ENCODE data around the gene AIG1. TPM values are rescaled to one million over a fixed set of nuclear protein-coding genes. Genes with fewer than 3 reads are reported as not detected.

The AIG1 gene, protein sequence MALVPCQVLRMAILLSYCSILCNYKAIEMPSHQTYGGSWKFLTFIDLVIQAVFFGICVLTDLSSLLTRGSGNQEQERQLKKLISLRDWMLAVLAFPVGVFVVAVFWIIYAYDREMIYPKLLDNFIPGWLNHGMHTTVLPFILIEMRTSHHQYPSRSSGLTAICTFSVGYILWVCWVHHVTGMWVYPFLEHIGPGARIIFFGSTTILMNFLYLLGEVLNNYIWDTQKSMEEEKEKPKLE
- total RNA-seq (2016; rRNA removed; fragmentation: Illumina TruSeq; extraction: Trizol) (92.2 and 115 TPM in 2 replicates), polyA plus RNA-seq (2011; rRNA removed) (180 and 197 TPM in 2 replicates), polyA minus RNA-seq (2011; rRNA and poly(A)+ RNA removed; ENCODE audit: low replicate concordance) (20.3 and 109 TPM in 2 replicates), Bru-seq, nascent RNA (percentile 79 among the genes with signal in this experiment), BruChase-seq, experiment 1, labeled RNA remaining after a 6-hour chase (percentile 62 among the genes with signal in this experiment), BruChase-seq, experiment 2, labeled RNA remaining after a 2-hour chase (percentile 71 among the genes with signal in this experiment)
- total RNA-seq (2016; cell fraction: cytosol; rRNA removed; fragmentation: Illumina TruSeq; extraction: Trizol; ENCODE audit: low read depth) = 69.0 and 78.3 TPM in 2 replicates
- 86.4 and 118 TPM in 2 replicates for total RNA-seq (2016; cell fraction: insoluble cytoplasmic fraction; rRNA removed; fragmentation: Illumina TruSeq; extraction: Trizol)
- total RNA-seq (2016; cell fraction: membrane; rRNA removed; fragmentation: Illumina TruSeq; extraction: Trizol) = 94.9 and 96.7 TPM in 2 replicates
- 108 and 110 TPM in 2 replicates for total RNA-seq (2016; cell fraction: nucleus; rRNA removed; fragmentation: Illumina TruSeq; extraction: Trizol)
- polyA plus RNA-seq (2011; cell fraction: cytosol; rRNA removed) = 168 and 200 TPM in 2 replicates
- polyA plus RNA-seq (2011; cell fraction: nucleus; rRNA removed) = 65.3 and 74.7 TPM in 2 replicates
- 127 and 143 TPM in 2 replicates for polyA plus RNA-seq (2012)
- polyA plus RNA-seq (2016; cell fraction: cytosol; fragmentation: Illumina TruSeq; extraction: Trizol; ENCODE audit: low read depth) = 95.4 and 123 TPM in 2 replicates
- 91.2 and 101 TPM in 2 replicates for polyA plus RNA-seq (2016; cell fraction: insoluble cytoplasmic fraction; fragmentation: Illumina TruSeq; extraction: Trizol; ENCODE audit: low read depth)
- 103 and 106 TPM in 2 replicates for polyA plus RNA-seq (2016; cell fraction: membrane; fragmentation: Illumina TruSeq; extraction: Trizol; ENCODE audit: low read depth)
- polyA plus RNA-seq (2016; cell fraction: nucleus; fragmentation: Illumina TruSeq; extraction: Trizol; ENCODE audit: insufficient read depth, low read depth) = 141 and 147 TPM in 2 replicates
- 67.3 and 76.3 TPM in 2 replicates for polyA minus RNA-seq (2011; cell fraction: cytosol; rRNA and poly(A)+ RNA removed)
- 156 and 160 TPM in 2 replicates for polyA minus RNA-seq (2011; cell fraction: nucleus; rRNA and poly(A)+ RNA removed)
- long read RNA-seq, experiment 1, transcript AIG1-202 (6 exons, 1,395 nt) = major isoform, 76 of 176 reads
- long read RNA-seq, experiment 1, transcript AIG1-203 (2 exons, 559 nt) = minor isoform, 39 of 176 reads
- long read RNA-seq, experiment 1, partial matches to known transcripts = 19 of 176 reads
- long read RNA-seq, experiment 1, other reads (novel, unspliced or antisense) = 40 of 176 reads
- long read RNA-seq, experiment 2, transcript AIG1-202 (6 exons, 1,395 nt) = major isoform, 79 of 243 reads
- long read RNA-seq, experiment 2, transcript AIG1-203 (2 exons, 559 nt) = minor isoform, 63 of 243 reads
- long read RNA-seq, experiment 2, partial matches to known transcripts = 54 of 243 reads
- long read RNA-seq, experiment 2, other reads (novel, unspliced or antisense) = 46 of 243 reads

- in situ Hi-C loops (cut with HindIII; ENCODE audit: extremely low pct_ligation_motif_present, low pct_unique_long_range_greater_than_20kb) = loop anchor here (5.0 kb wide), 1 partner anchor 114 kb away; the partner anchor contains the start of gene HIVEP2
- TF ChIP-seq HES4 (CRISPR knock-in tag; IDR thresholded peaks at IDR 0.05; ENCODE audit: borderline replicate concordance) (peak; percentile 80; the same call in 1 of the 2 replicates), MLXIP (CRISPR knock-in tag; IDR thresholded peaks at IDR 0.05; ENCODE audit: borderline replicate concordance) (peak; percentile 43; the same call in 1 of the 2 replicates), THAP9 (CRISPR knock-in tag; IDR thresholded peaks at IDR 0.05; ENCODE audit: borderline replicate concordance) (0 out of 2 replicates have a peak, but pooled peaks have one; percentile 15), SOX5 (CRISPR knock-in tag; IDR thresholded peaks at IDR 0.05; ENCODE audit: borderline replicate concordance) (0 out of 2 replicates have a peak, but pooled peaks have one; percentile 17), MYPOP (CRISPR knock-in tag; IDR thresholded peaks at IDR 0.05) (peak; percentile 24; the same call in 1 of the 2 replicates), ZNF446 (CRISPR knock-in tag; IDR thresholded peaks at IDR 0.05) (peak; percentile 86; the same call in 1 of the 2 replicates), SMARCC2 (IDR thresholded peaks at IDR 0.05) (no peak)
Observed at GRCh38 chr6:143060806-143061596, at the start of gene AIG1. Gene AIG1, plus strand, starts transcription at chr6:143060889. Its CDS starts 37 bp downstream, at chr6:143060926.

More at GRCh38 chr6:143060806-143061596, at the start of gene AIG1:
- Histone ChIP-seq H3K9ac (ENCODE audit: insufficient read depth, low read depth, low read length) (peak within 1 kb of the TSS; percentile 97), H3K4me2 (ENCODE audit: low read depth, low read length) (peak within 1 kb of the TSS; percentile 81), H3K27ac (ENCODE audit: extremely low read length, insufficient read depth, low read length) (peak within 1 kb of the TSS; percentile 98), H3K4me3 (replicated peaks in 1 of 3; ENCODE audit: insufficient read depth in 1 of 3, low read depth in 2 of 3, low read length in 3 of 3) (peak within 1 kb of the TSS; percentile 83 to 93 (median 87)), H3K36me3 (replicated peaks in 1 of 2; ENCODE audit: control insufficient read depth in 1 of 2, insufficient read depth in 2 of 2, low read length in 2 of 2) (0 out of 5 replicates have a peak, but pooled peaks cover 0 to under 1% of the 10 kb centered on the region in 2 experiments), H3K4me1 (ENCODE audit: insufficient read depth, low read length) (peaks cover 63% of the 10 kb centered on the region), H4K20me1 (ENCODE audit: insufficient read depth, low read length) (no peaks in the 10 kb centered on the region), H3K79me2 (ENCODE audit: insufficient read depth, low read length) (peaks cover 43% of the 10 kb centered on the region), H3K9me3 (ENCODE audit: low read length) (peaks cover 12% of the 10 kb centered on the region; the same call in 1 of the 2 replicates), H3K27me3 (ENCODE audit: control insufficient read depth in 1 of 2, insufficient read depth in 2 of 2, low read length in 2 of 2) (no peaks in the 10 kb centered on the region; a peak in 1 of 5 replicates), H2AFZ (ENCODE audit: low read length) (no peak within 1 kb of the TSS)
- 2% methylated on average over 16 of the region's 50 CpGs for WGBS (ENCODE audit: low lambda C conversion rate)
- no peak for DNase-seq (ENCODE audit: low spot score)
- no peak for FAIRE-seq
- ATAC-seq = peak; percentile 80
- ChIA-PET POLR2A (interaction anchor here (1.0 to 4.9 kb wide), 11 partner anchors 11 to 389 kb away, joined by 3 to 23 read pairs (median 6); partner anchors contain the start of genes ADAT2 and PEX3), CTCF (ENCODE audit: low intra/inter-chr PET ratio, low total read pairs) (no interaction called here)
- intact Hi-C loops (cut with micrococcal nuclease; ENCODE audit: unreplicated experiment) = loop anchor here (1.0 to 5.0 kb wide), 5 partner anchors 116 to 366 kb away; partner anchors contain the start of gene HIVEP2
- no TSS peak for BruUV-seq (replicated peaks)

Measured in HepG2 (cell line).